Anterior cingulate cortex (tissue), 58 donors: ENCODE results near the gene HRAS.

Source experiments
- DNase-seq, 58 donors: peaks; one replicate each; lab custom pipeline; 2025; lab: John Stamatoyannopoulos, UW

The HRAS gene

DNA sequence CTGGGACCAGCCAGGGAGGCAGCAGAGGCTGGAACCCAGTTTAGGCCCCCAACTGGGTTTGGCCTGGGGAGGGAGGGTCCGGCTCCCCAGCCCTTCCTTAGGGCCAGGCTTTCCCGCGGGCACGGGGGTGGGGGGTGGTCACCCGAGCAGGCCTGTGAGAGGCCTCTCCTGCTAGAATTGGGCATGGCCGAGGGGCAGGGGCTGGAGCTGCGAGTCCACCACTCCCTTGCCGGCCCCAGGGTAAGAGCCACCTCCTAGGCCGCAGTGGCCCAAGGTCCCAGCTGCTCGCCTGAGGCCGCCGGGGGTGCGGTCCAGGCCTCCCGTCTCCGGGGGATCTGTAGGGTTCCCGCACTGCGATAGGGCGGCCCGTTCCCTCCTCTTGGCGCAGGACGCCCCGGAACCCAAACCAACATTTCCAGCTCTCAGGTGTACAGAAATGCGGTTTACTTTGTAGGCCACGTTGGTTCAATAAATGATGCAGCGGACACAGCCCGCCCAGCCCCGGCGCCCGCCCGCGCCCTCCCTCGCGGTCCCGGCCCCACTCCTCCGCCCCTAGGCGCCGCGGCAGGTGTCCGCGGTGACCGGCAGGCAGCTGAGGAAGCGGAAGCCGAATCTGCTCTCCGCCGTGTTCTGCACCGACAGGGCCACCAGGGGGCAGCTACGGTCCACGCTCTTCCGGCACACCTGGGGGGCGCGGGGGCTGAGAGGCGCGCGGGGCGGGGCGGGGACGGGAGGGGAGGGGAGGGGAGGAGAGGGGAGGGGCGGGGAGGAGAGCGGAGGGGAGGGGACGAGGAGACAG lies 19.3 kb upstream of the HRAS start:
- peak in 6 of 58 donors; percentile 10 to 33 (median 26) for DNase-seq

DNA sequence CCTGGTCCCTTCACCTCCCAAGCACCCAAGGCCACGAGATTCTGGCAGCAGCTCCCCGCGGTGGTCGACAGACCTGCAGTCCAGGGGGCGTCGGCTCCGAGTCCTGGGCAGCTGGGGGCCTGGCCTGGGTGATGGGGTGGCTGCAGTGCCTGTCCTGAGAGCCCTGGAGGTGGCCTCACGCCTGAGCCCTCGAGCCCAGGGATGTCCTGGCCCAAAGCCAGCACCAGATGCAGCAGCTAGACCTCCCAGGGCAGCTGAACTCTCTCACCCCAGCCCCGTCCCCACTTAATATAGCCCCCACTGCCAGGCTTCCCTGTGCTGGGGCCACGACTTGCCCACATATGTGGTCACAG lies 18.6 kb upstream of the HRAS start:
- DNase-seq: no peak

DNA sequence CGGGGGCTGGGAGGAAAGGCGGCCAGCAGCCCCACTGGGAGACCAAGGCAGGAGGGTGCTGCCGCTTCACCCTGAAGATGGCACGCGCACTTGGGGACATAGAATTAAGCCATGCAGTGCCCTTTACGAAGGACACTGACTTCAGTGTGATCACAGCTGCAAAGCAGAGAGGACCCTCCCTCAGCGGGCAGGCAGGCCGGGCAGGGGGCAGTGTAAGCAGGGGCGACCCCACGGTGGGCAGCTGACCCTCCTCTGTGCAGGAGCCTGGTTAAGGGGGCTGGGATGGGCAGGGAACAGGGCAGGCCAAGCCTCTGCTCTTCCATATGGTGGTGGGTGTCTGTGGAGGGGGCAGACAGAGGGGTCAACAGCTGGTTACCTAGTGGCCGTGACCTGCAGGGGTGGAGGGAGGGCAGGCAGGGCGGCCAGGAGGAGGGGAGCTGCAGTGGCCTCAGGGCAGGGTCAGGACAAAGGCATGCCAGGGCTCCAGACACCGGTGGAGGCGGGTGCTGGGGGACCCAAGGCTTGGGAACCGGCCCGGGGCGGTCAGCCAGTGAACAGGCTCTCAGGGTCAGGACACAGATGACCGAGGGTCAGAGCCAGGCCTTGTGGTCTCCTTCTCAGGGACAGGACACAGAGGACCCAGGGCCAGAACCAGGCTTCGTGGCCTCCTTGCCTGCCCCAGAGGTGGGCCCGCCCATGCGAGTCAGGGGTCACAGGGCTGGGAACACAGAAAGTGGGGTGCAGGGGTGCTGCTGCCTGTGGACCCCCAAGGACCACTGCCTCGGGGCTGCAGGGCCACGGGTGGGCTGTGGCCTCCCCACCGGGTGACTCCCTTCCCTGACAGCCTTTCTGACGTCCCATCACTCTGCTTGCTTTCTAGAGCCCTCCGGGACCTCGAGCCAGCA lies 18.0 kb upstream of the HRAS start:
- DNase-seq: no peak

DNA sequence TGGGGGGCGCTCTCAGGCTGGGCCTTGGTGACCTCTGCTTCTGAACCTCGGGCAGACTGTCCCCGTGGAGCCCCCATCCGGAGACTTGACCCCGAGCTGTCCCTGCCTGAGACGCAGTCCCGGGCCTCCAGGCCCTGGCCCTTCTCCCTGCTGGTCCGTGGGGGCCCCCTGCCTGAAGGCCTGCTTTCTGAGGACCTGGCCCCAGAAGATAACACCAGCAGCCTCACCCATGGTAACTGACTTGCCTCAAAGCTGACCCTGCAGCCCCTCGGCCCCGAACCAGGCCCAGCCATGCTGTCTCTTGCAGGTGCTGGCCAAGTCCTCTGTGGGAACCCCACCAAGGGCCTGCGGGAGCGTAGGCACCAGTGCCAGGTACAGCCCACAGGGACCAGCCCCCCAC lies 16.2 kb upstream of the HRAS start:
- no peak for DNase-seq

DNA sequence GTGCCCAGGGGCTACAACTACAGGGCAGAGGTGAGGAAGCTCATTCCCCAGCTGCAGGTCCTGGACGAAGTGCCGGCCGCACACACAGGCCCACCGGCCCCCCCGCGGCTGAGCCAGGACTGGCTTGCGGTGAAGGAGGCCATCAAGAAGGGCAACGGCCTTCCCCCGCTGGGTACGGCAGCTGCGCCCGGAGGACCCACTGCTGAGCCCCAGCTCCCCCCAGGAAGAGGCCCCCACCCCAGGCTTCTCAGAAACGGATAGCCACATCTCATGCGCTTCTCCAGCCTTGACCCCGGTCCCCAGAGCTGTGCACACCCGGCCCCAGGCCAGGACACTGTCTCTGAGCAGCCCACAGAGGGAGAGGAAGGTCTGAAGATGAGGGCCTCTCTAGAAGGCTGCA lies 15.8 kb upstream of the HRAS start:
- DNase-seq: no peak

DNA sequence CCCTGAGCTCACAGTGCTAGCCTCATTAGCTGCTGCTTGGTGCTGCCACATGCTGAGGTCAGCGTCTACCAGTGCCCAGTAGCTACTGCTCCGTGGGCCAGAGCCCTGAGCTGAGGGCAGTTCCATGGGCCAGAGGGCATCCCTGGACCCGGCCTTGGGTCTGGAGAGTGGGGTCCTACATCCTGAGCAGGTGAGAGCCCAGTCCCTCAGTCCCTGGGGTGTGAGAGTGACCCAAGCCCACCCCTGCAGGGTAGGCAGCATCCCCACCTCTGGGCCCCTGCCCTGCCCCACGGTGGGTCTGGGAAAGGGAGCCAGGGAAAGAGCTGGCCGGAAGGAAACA lies 15.3 kb upstream of the HRAS start:
- no peak for DNase-seq

DNA sequence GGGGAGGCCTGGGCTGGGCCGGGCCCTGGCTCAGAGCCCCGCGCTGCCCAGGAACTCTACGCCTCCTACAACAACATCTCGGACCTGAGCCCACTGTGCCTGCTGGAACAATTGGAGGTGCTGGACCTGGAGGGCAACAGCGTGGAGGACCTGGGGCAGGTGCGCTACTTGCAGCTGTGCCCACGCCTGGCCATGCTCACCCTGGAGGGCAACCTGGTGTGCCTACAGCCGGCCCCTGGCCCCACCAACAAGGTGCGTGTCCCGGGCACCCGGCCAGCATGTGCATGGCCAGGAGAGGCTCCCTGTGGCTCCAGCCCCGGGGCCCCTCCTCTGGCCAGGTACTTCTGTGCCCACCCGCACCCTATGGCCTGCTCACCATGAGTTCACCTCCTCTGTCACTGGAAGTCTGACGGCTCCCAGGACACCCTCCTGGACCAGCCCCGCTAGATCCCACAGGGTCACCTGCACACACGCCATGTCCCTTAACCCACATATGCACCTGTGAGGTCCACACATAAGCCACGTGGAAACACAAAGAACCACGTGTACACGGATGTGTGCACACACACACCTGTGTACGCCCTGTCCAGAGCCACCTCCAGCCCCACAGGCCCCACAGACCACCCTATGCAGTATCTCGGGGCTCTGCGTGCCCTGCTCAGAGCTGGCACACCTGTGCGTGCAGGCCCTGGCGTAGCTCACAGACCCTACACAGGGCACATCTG lies 14.8 kb upstream of the HRAS start:
- DNase-seq: no peak

DNA sequence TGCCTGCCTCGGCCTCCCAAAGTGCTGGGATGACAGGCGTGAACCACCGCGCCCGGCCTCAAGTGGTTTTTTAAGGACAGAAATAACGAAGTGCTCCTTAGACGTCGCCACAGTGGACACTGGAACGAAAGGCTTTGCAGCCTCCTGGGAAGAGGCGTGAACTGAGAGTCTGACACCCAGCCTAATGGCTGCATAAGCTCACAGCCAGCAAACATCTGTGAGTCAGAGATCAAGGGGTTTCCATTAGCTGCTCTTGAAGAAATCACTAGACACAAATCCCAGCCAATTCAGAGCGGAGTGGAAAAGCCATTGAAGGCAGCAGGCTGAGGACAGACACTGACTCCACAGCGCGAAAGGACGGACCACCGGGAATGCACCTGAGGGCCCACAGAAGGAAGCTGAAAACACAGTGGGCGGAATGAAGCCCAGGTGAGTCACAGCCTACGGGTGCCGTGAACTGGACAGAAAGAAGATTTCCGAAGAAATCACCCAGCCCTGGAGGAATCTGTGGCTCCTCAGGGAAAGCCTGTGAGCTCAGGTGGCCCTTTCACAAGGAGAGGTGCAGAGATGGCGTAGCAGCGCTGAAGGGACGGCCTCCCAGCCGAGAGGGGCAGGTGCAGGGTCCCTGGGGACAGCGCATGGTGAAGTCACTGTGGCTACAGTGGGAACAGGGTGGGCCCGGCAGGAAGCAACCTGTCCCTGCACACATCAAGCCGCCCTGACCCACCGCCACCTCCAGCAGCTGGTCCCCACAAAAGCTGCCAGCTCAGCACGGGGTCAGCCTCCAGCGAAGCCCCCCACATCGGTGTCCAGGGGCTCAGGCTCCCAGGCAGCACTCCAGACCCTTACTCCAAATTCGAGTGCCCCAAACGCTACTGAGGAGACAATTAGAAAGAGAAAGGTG lies 13.6 kb upstream of the HRAS start:
- no peak for DNase-seq

DNA sequence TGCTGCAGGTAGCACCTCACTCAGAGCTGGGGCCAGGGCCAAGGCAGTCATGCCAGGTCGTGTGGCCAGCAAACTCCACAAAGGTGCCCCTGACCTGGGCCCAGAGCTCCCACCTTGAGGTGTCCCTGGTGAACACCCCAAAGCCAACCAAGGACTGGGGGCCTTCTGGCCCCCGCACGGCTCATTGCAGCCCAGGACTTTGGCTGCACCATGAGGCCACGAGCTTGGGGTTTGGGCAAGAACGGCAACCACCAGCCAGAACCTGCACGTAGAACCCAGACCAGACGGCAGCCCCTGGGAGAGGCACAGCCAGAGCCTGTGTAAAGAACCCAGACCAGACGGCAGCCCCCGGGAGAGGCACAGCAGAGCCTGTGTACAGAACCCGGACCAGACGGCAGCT lies 9.8 kb upstream of the HRAS start:
- DNase-seq: no peak

DNA sequence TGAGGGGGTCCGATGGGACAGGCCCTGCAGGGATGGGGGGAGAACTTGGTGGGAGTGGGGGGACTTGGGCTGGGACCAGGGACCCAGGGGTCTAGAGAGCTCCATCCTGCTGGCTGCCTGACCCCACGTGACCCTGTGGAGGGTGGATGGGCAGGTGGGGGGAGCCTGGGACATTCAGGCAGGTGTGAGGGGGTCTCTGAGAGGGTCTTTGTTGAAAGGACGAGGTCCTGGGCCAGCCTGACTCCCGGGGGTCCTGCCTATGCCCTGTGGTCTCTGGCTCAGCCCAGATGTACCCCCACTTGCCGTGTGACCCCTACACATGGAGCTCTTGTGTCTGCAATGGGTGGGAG lies 9.4 kb upstream of the HRAS start:
- DNase-seq: no peak

DNA sequence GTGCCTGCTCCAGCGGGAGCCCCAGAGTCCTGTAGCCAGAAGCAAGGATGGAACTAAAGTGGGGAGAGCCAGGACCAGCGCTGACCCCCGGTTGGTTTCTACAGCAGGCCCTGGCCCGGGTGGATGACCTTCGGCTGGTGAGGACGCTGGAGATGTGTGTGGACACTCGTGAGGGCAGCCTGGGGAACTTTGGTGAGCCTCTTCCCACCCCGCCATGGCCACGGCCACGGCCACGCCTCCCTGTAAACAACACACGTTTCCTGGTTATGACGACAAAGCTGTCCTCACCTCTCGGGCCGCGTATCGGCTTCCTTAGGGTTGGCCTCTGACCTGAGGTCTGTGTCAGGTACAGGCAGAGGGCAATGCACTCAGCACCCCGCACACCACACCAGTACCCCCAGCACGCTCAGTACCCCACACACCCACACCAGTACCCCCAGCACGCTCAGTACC lies 6.1 kb upstream of the HRAS start:
- no peak for DNase-seq

DNA sequence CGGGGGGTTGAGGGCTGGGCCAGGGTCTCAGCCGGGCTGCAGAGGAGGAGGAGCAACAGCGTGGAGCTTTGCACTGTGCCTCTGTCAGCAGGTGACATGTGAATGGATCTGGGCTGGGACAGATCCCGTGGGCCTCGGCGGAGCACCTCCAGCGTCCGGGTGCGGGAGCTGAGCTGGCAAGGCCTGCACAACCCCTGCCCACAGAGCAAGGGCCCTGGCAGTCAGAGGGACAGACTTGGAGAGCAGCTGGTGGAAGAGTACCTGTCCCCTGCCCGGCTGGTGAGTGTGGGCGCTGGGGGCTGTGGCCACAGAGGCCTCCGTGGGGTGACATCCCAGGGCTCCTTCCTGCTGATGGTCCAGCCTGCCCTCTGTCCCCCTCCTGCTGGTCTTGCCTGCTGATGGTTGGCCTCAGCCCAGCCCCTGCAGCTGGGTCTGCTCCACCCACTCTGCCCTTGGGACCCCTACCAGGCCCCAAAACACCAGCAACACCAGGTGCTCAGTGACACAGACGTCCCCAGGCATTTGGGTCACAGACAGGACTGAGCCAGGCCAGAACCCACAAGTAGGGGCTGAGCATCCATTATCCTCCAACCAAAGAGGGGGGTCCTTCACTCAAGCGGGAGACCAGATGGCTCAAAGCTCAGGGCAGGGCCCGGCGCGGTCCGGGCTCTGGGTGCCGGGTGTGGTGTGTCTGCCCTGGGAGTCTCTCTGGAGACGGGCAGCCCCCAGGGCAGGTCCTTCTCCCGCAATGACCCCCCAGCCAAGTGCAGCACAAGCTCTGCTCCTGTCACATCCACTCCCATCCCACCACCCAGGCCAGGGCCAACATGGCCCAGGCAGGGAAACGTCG lies 5.4 kb upstream of the HRAS start:
- no peak for DNase-seq

DNA sequence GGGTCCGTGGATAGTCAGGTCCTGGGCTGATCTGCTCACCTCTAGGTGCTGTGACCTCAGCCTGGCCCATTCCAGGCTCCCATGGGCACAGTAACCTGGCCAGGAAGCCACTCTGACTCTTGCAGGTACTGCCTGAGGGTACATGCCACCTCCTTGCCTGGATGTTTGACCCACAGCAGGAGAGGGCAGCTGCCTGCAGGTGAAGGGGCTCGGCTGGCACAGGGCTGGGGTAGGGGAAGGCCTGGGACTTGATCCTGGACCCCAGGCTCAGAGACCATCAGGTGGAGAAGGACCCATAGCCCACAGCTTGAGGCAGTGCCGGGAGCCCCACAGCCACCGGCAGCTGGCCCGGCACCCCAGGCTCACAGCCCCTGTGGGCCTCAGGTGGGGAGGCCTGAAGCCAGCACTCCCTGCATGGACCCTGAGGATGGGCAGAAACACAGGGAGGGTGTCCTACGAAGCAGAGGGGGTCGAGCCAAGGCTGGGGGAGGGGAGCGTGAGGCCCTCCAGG lies 4.7 kb upstream of the HRAS start:
- DNase-seq: no peak

DNA sequence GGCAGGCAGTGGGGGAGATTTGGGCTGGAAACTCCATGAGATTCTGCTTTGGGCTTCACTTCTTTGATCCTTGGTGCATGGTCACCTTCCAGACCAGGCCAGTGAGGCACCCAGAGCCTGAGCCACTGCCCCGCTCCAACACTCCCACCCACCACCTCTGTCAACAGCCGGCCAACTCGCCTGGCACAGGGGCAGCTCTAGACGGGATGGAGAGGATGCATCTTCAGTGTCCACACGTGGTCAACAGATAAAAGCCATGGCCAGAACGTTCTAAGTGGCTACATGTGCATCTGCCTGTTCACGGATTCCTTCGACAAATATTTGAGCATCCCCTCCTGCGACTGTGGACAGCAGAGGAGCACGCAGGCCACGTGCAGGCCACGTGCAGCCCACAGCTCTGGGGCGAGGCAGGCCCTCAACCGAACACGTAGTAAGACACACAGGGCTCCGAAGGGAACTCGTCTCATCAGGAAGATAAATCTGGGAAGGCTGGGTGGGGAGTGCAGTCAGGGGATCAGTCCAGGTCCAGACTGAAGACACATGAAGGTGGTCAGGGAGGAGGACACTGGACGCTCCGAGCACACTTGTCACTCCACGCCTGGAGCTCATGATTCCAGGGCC lies 3.2 kb upstream of the HRAS start:
- DNase-seq: no peak

DNA sequence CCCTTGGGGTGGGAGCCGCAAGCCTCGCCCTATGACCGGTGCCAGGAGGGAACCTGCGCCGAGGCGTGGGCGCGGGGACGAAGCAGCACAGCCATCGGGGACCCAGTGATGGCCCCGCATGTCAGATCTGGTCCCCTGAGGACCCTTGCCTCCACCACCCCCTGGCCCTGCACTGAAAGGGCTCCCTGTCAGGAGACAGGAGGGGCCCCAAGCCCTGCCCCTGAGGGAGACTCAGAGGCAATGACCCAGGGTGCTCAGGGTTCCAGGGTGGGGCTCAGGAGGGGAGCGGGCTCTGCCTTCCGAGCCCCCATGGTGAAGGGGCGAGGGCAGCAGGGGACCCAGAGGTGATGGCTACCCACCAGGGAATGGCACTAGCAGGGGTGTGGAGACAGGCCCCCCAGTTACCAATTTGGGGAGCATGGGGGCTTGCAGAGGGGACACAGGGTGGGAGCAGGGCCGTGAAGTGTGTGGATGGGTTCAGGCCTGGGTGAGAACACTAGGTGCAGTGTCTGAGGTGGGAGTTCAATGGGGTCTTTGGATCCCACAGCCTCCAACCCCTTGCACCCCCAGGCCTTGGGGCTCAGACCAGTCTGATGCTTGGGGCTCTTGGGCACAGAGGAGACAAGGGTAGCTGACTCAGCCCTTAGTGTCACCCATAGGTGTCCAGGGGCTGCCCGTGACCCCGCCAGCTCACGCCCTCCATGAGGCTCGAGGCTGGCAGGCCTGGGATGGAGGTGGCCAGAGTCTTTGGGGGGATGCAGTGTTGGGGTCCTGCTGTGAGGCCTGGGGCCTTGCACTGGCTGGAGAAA lies 2.5 kb upstream of the HRAS start:
- no peak for DNase-seq

DNA sequence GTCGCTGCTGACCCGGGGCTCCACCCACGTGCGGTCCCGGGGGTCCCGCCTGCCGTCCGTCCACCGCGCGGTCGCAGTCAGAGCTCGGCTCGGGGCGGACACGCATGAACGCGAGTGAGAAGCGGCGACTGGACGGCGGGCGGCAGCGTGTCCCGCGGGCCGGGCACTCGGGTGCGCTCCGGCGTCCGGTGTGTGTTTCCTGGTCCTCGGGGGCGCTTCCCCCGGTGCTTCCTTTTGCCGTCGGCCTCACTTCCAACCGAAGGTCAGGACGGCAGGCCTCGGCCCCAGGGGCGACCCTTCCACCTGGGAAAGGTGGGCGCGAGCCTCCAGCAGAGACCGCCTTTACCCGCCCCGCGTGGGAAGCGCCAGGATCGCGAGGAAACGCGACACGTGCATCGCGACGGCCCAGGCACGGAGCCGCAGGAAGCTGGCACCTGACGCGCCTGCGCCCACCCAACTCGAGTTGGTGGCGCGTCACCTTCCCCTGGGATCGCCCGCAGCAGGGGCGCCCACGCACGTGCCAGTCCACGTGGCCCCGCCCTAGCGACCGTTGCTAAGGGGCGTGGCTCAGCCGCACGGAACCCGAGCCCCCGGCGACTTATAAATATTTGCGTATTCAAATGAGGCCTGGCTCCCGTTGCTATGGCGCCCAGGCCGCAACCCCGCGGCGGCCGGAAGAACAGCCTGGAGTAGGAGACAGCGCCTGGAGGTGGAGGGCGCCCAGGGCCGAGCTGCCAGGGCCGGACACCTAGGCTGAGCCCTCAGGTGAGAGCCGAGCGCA lies 1.7 kb upstream of the HRAS start, which contains the start of gene LRRC56:
Gene LRRC56, plus strand, starts transcription at position 687 of the 781 bp plus-strand sequence. CDS start 3,158 bp downstream, outside the sequence.
- DNase-seq: peak in 31 of 58 donors; percentile 13 to 63 (median 40)

DNA sequence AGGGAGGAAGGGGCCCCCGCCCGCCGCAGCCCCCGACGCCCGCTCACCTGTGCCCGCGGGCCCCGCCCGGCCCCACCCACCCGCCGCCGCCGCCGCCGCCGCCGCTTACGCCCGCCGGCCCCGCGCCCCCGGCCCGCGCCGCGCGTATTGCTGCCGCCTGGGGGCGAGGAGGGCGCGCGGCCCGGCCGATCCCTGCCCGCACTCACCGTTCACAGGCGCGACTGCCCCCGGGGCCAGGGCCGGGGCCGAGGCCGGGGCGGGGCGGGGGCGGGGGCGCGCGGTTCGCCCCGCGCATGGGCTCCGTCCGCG lies 212 bp downstream of the HRAS start:
- no peak for DNase-seq
